AG04450 (cell line): ENCODE measurements around the gene NKAIN2. TPM values are rescaled to one million over a fixed set of nuclear protein-coding genes. Genes with fewer than 3 reads are reported as not detected.

ENCODE experiments used
- CTCF ChIA-PET: fragments of 300-600, 350-600 bp; formaldehyde crosslinking; extraction: SDS; loops from one replicate; lab custom pipeline; 2022; ENCODE audit warnings: antibody characterized with exemption, inconsistent platforms; lab: Charles Lee
- POLR2A ChIA-PET: fragments of 350-600 bp; formaldehyde crosslinking; extraction: SDS; loops from one replicate; lab custom pipeline; 2021; ENCODE audit warnings: antibody characterized with exemption, inconsistent platforms; lab: Yijun Ruan, JAX
- DNase-seq: peaks from one replicate; pipeline ENCODE4 v3.0.0-alpha.2; 2011; ENCODE audit warnings: low read depth, low spot score
- H3K27ac ChIP-seq: one replicate; pipeline ENCODE4 v1.5.1; 2012; ENCODE audit warnings: low read depth, low read length, control low read depth
- H3K27me3 ChIP-seq: one replicate; pipeline ENCODE4 v1.6.0; 2012; ENCODE audit warnings: low read length; ENCODE audit not compliant: control insufficient read depth, insufficient read depth
- H3K4me3 ChIP-seq: 2 replicates; pipeline ENCODE4 v1.5.1; 2011; ENCODE audit warnings: mild to moderate bottlenecking, low read depth, low read length, control low read depth
- H3K9me3 ChIP-seq: 2 replicates; pipeline ENCODE4 v1.5.1; 2012; ENCODE audit warnings: low read length; ENCODE audit not compliant: control insufficient read depth, insufficient read depth
- CTCF ChIP-seq: IDR thresholded peaks from 2 replicates; pipeline ENCODE4 v1.5.1; 2011; ENCODE audit warnings: low read depth, low read length, control low read depth, inconsistent platforms
- polyA plus RNA-seq: library from polyadenylated mRNA; depleted of rRNA; stranded (reverse); fragments of >200 nt; gene quantifications from 2 replicates; pipeline ENCODE4 v1.2.3, GENCODE V29; 2011

The NKAIN2 gene
- polyA plus RNA-seq, 1 experiment, result not detected

GRCh38 chr6:123821112-123821511 lies 17.4 kb downstream of the NKAIN2 start:
- no peak for DNase-seq
- CTCF ChIA-PET, result no interaction called here
- POLR2A ChIA-PET, result no interaction called here
- Histone ChIP-seq H3K4me3 (no peak overlapping the region), H3K9me3 (no peaks in the 10 kb centered on the region), H3K27me3 (no peaks in the 10 kb centered on the region), H3K27ac (no peak overlapping the region)
- no peak for TF ChIP-seq CTCF

DNA sequence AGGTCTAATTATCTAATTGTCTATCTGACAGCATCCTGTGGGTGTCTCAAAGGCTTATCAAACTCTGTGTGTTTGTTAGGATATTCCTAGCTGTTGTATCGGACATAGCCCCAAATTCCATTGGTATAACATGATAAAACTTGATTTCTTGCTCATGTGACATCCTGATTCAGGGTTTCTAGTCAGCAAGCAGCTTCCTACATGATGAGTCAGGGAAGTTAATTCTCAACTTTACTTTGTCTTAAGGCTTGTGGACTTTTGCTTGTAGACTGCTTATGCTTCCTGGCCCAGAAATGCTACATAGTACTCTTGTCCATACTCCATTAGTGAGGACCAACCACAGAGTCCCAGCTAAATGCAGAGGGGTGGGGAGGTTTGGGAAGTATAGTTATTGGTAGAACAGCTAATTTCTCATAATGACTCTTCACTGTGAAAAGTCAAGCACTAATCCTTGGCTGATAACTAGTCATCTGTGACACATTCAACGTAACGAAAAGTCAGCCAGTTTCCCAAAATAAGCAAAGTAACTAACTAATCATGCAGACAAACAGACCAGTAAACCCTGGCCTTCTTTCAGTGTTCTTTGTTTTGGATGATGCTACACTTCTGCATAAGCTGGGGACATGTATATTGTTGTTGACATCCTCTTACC lies 25.8 kb downstream of the NKAIN2 start:
- no peak overlapping the region for H3K4me3 ChIP-seq

GRCh38 chr6:123830120-123830519 lies 26.5 kb downstream of the NKAIN2 start:
- Histone ChIP-seq H3K27ac (no peak overlapping the region), H3K4me3 (no peak overlapping the region), H3K27me3 (no peaks in the 10 kb centered on the region), H3K9me3 (no peaks in the 10 kb centered on the region)
- no peak for TF ChIP-seq CTCF
- DNase-seq, result no peak
- CTCF ChIA-PET, result no interaction called here
- POLR2A ChIA-PET, result no interaction called here

More for the DNA sequence above, 25.8 kb downstream of the NKAIN2 start:
- Histone ChIP-seq H3K9me3 (no peaks in the 10 kb centered on the region), H3K27me3 (no peaks in the 10 kb centered on the region), H3K27ac (no peak overlapping the region)
- TF ChIP-seq CTCF, result no peak
- CTCF ChIA-PET, result no interaction called here
- DNase-seq, result no peak
- POLR2A ChIA-PET, result no interaction called here

GRCh38 chr6:123838505-123839234 lies 35.0 kb downstream of the NKAIN2 start:
- Histone ChIP-seq H3K9me3 (no peaks in the 10 kb centered on the region), H3K27me3 (no peaks in the 10 kb centered on the region), H3K4me3 (no peak overlapping the region), H3K27ac (no peak overlapping the region)
- no peak for DNase-seq
- ChIA-PET CTCF (no interaction called here), POLR2A (no interaction called here)
- TF ChIP-seq CTCF, result no peak

DNA sequence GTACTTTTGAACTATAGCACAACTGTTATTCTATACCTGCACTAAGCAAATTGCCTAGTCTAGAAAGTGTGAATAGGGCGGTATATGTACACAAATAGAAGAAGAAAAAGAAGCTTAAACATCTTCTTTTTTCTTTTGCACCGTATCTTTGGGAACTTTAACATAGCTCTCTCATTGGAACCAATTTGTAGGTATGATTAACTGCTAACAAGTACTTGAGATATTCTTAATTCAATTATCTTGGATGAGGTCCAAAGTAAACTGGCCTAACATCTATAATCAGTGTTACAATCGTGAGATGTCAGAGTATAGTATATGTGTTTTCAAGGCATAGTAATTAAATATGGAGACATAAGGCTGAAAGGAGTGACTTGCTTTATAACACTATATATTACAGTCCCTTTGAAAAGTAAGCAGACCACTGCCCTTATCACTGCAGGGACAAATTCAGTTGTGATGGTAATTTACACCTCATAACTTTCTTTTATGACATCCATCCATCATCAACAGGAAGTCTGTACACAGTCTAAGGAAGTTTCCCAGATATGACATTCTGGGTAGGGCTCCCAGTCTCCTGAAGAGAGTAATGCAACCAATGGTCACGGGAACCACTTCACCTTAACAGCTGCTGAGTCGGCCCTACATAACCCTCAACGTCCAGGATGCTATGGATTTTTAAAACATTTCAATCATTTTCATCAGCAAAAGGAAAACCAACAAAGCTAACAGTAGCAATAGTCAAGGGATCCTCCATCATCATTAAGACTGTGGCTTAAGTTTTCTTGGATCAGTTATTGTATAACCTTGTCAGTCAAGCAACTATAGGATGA lies 37.6 kb downstream of the NKAIN2 start:
- TF ChIP-seq CTCF, result no peak
- H3K27ac ChIP-seq, result no peak overlapping the region
- ChIA-PET CTCF (no interaction called here), POLR2A (no interaction called here)
- DNase-seq, result no peak
- H3K9me3 ChIP-seq, result no peaks in the 10 kb centered on the region
- H3K4me3 ChIP-seq, result no peak overlapping the region
- no peaks in the 10 kb centered on the region for H3K27me3 ChIP-seq
